Measurements from ENCODE around the gene CELF6.
A peak's percentile ranks its signal among the peaks of the same experiment; 100 is the strongest.

CELF6 gene

GRCh38 chr15:72319985-72320671, at the start of gene CELF6:
TSS of gene CELF6 (minus strand) at chr15:72320157. CDS start at chr15:72319874, 283 bp downstream.
- peak; percentile 70 for DNase-seq (ENCODE audit: low spot score)

GRCh38 chr15:72368899-72369298, 48.9 kb upstream of the CELF6 start:
- DNase-seq (ENCODE audit: low spot score), result peak; percentile 23

- DNase-seq (ENCODE audit: low spot score), result no peak
Measured at GRCh38 chr15:72368325-72368724, 48.4 kb upstream of the CELF6 start.

GRCh38 chr15:72365844-72366243, 45.9 kb upstream of the CELF6 start:
- DNase-seq (ENCODE audit: low spot score), result peak; percentile 49

- DNase-seq (ENCODE audit: low spot score), result no peak
Measured at GRCh38 chr15:72361176-72361575, 41.2 kb upstream of the CELF6 start.

GRCh38 chr15:72358650-72359171, 38.8 kb upstream of the CELF6 start:
- peak; percentile 47 for DNase-seq (ENCODE audit: low spot score)

GRCh38 chr15:72358121-72358520, 38.2 kb upstream of the CELF6 start:
- DNase-seq (ENCODE audit: low spot score), result no peak

GRCh38 chr15:72354496-72354895, 34.5 kb upstream of the CELF6 start:
- DNase-seq (ENCODE audit: low spot score), result no peak

GRCh38 chr15:72353266-72353665, 33.3 kb upstream of the CELF6 start:
- no peak for DNase-seq (ENCODE audit: low spot score)

- no peak for DNase-seq (ENCODE audit: low spot score)
Measured at GRCh38 chr15:72345806-72346205, 25.8 kb upstream of the CELF6 start.

GRCh38 chr15:72345280-72345679, 25.3 kb upstream of the CELF6 start:
- no peak for DNase-seq (ENCODE audit: low spot score)

- no peak for DNase-seq (ENCODE audit: low spot score)
Measured at GRCh38 chr15:72344602-72345001, 24.6 kb upstream of the CELF6 start.

GRCh38 chr15:72342385-72342784, 22.4 kb upstream of the CELF6 start:
- peak; percentile 34 for DNase-seq (ENCODE audit: low spot score)

GRCh38 chr15:72341361-72341760, 21.4 kb upstream of the CELF6 start:
- peak; percentile 8 for DNase-seq (ENCODE audit: low spot score)

GRCh38 chr15:72340366-72340765, 20.4 kb upstream of the CELF6 start:
- DNase-seq (ENCODE audit: low spot score), result no peak

GRCh38 chr15:72339777-72340177, 19.8 kb upstream of the CELF6 start:
- DNase-seq (ENCODE audit: low spot score), result peak; percentile 56

- no peak for DNase-seq (ENCODE audit: low spot score)
Measured at GRCh38 chr15:72338617-72339321, 18.8 kb upstream of the CELF6 start.

GRCh38 chr15:72338148-72338547, 18.2 kb upstream of the CELF6 start:
- DNase-seq (ENCODE audit: low spot score), result no peak

GRCh38 chr15:72334842-72335241, 14.9 kb upstream of the CELF6 start:
- DNase-seq (ENCODE audit: low spot score), result no peak

GRCh38 chr15:72331021-72331420, 11.1 kb upstream of the CELF6 start:
- no peak for DNase-seq (ENCODE audit: low spot score)

GRCh38 chr15:72323752-72324151, 3.8 kb upstream of the CELF6 start:
- DNase-seq (ENCODE audit: low spot score), result no peak

- DNase-seq (ENCODE audit: low spot score), result peak; percentile 52
Measured at GRCh38 chr15:72319360-72319984, 485 bp downstream of the CELF6 start.

GRCh38 chr15:72318408-72318942, 1.5 kb downstream of the CELF6 start:
- no peak for DNase-seq (ENCODE audit: low spot score)
